COLO829 (cell line): ENCODE measurements around the gene PTPRD.

ENCODE experiments used
- DNase-seq: peaks from one replicate; pipeline ENCODE4 v3.0.0; 2012; ENCODE audit warnings: low spot score

PTPRD gene

DNA sequence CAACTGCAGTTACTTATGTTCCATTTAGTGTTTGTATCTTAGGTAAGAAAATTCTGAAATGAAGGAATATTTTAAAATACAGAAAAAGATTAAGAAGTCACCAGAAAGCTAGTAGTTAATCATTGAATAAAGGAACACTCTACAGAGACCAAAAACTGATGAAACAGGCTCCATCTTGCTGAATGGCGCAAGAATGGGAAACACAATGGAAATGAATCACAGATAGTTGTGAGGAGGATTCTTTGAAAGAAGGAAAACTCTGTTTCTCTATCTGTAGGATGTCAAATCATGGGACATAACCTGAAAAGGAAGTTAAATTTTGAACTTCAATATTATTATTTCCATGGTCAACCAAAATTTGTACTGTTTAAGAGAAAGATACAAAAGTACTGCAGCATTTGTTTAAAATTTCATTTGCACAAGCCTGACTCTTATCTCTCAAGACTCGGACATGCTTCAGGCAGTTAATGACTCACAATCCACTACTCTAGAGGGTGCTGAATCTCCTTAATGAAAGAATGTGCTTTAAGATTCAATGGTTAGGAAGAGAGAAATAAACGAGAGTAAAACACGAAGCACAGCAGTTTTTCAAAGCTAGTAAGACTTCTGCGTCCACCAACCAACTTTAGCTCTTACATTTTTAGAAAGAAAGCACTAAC lies 1748.8 kb downstream of the PTPRD start:
- DNase-seq = no peak

DNA sequence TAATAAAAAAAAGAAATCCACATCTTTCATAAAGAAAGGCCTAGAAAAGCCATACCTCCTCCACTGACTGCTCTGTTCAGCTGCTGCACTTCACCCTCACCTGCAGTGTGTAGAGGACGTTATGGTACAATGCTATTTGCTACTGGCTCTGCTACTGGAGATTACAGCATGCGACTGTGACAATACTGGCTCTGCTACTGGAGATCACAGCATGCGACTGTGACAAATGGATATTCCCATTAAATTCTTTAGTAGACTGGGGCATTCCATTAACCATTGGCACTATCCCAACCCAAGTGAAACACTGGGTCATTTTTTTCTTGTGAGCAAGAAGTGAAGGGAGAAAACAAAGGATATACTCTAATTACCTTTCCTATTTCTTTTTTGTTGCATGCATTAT lies 1749.7 kb downstream of the PTPRD start:
- no peak for DNase-seq

DNA sequence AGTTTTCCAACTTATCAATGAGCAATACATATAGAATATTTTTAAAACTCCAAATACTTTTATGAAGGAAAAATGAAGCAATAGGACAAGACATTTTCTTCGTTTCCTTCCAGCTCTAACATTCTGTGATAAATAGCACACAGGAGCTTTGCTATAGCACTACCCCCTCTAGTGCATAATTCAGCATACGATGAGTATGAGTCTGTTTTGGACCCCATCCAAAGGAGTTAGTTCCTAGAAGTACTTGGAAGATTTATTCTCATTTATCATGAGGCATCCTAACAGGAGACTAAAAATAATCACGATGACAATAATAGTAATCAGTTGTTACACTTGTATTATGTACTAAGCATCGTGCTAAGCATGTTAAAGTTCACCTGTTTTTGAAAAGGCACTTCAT lies 1751.9 kb downstream of the PTPRD start:
- DNase-seq = no peak

DNA sequence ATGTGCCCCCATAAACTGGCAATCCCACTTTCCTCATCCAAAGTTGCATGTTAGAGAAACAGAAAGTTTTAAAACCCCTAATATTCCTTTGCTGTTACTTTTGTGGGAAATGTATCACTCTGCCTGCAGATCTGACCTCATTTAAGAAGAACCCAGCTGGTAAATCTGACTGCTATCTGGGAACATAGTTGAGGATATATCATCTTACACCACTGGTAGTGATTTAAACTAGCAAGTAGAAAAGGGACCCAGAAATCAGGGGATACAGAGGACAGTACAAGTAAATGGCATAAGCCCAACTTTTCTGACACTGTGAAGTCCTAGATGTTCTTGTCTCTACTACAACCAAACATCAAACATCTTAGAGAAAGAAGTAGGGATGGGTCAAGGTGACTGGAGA lies 1752.7 kb downstream of the PTPRD start:
- no peak for DNase-seq

DNA sequence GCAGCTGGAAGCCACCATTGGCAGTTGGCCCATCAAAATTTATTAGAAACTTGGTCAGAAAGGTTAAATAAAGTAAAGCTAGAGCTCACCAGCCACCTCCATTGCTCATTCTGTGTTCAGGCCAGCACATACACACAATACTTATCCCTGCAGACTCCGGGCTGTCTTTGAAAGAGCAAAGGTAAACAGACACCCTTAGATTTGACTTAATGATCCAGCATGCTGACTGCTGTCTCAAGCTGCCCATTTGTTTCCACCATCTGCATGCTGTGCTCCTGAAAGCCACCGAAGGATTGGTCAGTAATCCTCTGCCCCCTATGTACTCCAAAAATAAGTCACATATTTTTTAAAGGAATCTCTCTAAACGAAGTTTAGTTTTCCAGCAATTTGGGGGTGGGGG lies 1753.4 kb downstream of the PTPRD start:
- no peak for DNase-seq

DNA sequence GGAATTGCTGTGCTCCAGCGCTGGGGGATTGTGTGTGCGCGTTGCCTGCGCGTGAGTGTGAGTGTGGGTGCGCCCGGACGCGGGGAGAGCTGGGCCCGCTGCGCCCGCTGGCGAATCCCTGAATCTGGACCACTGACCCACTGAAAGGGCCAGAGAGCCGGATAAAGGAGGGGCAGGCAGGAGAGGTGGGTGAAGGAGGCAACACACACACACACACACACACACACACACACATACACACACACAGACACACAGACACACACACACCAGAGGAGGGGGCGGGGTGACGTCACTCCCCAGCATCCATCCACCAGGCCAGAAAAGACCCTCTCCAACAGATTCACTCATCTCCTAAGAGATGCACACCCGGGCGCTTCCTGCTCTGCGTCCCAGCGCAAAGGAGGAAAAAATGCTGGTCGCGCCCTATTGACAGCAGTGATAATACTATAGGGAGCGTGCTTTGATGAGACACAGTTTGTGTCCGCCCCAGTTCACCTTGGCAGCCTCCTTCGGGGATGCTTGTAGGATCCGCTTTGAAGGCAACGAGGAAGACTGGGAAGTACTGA lies 1754.1 kb downstream of the PTPRD start:
- no peak for DNase-seq

DNA sequence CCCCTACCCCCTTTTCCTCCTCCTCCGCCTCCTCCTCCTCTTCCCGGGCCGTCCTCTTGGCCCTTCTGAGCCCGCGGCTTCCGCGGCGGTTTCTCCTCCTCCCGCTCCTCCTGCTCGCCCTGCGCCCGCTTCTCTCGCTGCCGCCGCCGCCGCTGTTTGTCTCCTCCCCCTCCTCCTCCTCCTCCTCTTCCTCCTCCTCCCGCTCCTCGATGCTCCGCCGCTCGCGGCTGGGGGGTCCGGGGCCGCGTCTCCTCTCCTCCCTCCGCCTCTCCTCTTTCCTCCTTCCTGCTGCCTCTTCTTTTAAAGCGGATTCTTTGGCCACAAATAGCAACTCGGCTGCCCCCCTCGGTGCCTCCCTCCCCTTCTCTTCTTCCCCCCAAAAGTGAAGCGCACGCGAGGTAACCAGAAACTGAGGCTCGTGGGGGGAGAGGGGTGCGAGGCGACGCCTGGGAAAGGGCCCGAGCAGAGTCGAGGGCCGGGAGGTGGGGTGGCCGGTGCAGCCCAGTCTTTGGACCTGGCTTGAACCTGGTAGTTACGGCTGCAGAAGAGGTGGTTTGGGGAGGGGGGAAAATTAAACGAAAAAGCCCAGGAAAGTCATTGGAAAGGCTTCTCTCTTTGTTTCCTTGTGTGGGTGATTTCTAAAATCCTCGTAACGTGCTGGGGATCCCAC lies 1754.7 kb downstream of the PTPRD start:
- no peak for DNase-seq

DNA sequence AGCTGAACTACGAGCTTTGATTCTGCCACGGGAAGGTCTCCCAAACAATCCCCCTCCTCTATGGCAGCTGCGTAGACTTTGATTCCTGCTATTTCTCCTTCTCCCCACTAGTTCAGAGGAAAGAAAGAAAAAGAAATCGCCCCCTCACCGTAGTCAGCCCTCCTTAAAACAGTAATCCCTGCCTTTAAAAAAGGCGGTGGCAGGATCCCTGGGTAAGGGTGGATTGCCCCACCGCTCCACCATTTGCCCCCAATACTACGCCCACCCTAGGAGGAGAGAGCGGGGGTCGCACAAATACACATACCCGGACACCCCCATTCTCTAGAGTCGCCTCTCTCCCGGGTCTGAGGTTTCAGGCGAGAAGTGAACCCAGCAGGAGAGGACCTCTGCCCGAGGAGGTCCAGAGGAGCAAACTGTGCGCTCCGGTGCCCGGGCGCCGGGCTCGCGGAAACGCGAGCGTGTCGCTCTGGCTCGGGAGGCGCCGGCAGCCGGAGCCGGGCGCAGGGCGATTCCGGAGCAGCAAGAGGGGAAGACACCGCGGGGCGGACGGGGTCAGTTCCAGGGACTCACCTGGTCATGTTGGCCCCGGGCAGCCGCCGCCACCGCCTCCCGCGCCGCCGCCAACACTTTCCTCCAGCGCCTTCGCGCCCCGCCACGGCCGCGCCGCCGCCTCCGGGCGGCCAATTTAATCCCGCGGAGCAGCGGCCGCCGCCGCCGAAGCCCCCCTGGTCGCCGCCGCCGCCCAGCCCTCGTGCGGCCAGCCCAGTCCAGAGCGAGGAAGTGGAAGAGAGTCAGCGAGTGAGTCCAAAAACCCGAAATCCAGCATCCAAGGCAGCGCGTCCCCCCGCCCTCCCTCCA lies 1755.5 kb downstream of the PTPRD start:
- DNase-seq = no peak

DNA sequence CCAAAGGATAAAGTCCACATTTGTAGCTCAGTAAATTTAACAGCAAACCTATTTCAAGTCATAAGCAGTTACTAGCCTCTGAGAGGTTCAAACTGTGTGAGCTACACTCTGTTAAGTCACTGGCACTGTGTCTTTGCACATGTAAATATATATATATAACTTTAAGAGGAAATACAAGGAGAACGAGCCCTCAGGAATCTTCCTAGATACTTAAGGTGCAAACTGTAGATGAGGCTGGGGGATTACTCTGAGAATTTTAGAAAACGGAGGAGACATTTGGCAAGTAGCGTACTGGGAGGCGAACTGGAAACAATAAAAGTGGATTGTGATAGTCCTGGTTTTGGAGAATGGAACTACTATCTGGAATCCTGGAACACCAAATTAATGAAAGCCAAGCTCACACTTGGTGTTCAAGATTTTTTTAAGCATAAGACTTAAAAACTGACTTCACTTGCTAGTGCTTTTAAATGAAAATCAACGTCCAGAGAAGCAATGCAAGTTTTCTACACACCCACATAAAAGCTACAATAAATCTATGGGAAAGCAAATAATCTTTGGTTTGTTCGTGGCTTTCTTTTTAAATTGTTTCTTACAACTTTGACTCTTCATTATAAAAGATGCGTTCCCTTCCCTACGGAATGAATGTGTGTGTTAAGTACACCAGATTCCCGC lies 1756.3 kb downstream of the PTPRD start:
- DNase-seq = no peak

DNA sequence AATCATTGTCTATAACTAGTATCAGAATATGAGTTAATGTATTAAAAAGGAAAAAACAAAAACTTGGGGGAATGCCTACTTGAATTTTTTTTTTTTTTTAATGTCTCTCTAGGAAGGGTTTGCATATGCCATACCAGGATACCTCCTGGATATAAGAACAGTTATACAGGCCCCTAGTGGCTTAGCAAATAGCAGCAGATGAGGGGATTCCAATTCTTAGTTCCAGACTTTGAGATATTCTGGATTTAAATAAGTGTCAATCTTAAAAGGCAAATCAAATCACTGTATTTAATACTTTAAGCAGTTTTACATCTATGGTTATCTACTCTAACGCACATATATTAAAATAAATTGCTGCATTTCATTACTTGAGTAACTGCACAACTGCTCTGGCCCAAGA lies 1757.8 kb downstream of the PTPRD start:
- DNase-seq = no peak

DNA sequence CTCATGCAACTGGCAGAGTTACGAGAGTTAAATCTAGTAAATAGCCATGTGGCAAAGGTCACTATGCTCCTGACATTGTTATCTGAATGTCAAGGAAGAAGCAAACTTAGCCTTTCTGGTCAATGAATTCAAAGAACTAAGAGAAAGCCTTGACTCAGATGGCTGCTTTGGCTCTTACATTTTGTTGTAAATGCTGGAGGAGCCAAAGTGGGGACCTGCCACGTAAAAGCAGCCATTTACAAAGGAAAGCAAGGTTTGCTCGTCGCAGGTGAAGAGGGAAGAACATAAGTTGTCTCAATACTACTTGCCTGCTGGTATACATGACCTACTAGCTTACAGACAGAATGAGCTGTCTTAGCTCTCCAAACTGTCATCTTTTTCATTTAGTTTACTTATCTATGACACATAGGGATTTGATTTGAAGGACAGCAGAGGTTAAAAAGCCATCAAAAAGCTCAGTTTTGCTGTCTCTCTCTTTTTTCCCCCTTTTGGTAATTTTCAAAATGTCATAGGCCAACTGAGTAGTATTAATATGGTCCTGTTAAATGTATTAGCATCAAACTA lies 1760.4 kb downstream of the PTPRD start:
- DNase-seq = no peak

DNA sequence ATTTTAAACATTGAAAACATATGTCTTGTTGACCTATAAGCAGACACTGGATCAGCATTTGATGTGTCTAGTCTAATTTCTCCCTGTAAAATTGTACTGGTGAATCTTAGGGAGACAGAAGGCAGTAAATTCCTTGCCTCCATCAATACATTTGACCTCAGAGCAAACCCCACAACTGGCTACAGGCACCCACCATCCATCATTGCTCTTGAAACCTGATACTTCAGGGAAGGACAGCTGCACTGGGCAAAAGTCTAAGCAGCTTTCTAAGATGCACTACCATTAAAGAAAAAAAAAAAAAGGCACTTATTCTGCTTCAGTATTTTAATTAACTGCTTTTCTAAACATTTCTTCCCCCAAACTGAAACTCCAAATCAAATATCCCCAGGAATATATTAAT lies 1761.9 kb downstream of the PTPRD start:
- no peak for DNase-seq

DNA sequence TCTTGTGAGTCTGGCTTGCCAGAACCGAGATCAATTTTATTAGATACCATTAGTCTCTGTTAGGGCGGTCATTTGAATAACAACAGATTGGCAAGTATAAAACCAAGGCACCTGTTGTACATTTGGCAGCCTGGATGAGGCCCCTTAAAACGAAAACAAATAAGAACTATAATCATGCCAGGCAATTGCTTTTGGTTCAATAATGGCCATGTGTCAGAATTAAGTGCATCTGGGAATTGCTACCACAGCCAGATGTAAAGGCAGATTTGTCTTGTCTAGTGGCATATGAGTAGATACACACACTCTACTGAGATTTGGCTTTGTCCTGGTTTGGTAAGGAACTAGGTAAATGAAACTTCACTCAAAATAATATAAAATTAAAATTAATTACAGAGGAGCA lies 1767.0 kb downstream of the PTPRD start:
- DNase-seq = no peak

DNA sequence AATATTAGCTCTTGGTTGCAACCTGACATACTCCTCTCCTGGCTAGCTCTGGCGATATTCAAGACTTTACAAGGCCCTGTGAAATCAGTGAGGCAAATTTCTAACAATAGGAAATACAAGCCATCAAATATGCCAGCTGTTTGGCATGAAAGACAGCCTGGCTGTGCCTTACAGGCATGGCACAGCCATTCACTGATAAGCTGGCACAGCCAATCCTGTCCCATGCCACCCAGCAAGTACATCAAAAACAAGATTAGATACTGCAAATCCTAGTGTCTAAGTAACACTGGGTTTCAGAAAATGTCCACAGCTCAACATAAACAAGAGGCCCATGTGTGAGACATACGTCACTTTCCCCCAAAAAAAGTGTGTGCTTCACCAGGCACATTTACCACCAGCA lies 1767.4 kb downstream of the PTPRD start:
- DNase-seq = no peak

DNA sequence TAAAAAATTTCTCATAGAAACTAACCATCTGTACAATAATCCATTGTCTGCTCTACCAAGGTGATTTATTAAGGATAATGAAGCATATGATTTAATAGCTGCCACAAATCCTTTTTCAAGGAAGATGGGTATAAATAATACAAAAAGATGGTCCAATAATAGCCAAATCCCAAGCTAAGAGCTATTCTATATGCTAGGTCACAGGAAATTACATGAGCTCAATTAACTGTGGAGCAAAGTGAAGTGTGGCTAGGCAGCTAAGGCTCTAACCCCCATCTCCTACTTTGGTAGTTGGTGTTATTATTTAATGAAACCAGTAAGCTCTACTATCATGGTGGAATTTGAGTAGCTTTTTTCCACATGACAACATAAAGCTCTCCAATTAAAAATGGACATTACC lies 1768.3 kb downstream of the PTPRD start:
- DNase-seq = no peak

DNA sequence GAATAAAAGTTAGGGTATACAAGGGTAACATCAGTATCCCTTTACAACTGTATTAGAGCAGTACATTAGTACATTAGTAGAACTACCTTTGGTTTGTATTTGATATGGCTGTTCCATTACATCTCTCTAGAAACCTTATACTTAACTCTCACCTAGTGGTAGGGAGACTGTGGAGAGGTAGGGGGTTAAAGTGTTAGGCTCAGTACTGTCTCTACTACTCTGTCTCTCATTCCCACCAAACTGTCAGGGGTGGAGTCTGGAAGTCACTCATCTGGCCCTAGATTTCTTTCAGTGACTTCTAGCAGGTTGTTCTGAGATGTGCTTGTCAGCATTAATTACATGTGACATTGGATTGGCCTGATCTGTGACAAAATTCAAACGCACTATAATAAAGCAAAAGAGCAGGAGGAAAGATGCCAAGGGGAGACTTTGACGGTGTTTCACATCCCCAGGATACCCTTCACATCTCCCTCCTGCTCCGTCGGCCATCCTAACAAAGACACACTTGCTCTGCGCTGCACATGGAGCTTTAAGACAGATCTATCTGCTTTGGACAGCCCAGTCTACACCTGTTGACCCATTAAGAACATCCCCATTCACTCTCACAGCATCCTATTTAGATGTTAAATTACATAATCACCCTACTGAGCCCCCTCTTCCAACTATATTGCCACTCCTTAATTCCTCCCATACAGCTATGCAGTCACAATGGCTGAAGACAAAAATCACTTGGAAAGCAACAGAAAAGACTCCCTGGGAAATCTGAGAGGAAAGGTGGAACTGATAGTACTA lies 1770.2 kb downstream of the PTPRD start:
- DNase-seq = no peak

DNA sequence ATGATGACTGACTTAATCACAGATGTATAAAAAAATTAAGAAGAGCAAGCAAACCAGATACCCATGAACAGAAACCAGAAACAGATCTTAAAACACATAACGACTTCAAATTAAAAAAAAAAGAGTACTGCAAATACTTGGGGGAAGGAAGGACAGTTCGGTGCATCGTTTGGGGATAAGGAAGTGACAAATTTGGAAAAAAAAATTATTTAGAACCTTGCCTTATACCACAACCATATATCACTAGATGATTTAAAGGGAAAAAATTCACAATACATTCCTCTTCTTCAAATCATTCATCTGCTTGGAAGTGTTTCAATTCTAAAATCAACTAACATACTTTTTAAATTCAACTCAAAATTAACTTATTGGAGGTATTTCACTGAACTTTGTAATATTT lies 1774.7 kb downstream of the PTPRD start:
- DNase-seq = no peak

DNA sequence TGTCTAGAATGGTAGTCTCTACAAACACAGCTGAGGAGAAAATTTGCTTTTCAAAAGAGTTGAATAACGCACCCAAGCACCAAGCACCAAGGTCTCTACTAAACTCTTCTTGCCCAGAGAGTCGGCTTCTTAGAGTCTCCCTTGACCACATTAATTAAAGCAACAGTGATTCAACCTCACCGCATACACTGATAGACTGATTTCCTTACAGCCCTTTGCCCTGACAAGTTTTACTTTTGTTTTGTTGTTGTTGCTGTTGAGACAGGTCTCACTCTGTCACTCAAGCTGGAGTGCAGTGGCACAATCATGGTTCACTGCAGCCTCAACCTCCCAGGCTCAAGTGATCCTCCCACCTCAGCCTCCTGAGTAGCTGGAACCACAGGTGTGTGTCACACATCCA lies 1777.5 kb downstream of the PTPRD start:
- DNase-seq = no peak

DNA sequence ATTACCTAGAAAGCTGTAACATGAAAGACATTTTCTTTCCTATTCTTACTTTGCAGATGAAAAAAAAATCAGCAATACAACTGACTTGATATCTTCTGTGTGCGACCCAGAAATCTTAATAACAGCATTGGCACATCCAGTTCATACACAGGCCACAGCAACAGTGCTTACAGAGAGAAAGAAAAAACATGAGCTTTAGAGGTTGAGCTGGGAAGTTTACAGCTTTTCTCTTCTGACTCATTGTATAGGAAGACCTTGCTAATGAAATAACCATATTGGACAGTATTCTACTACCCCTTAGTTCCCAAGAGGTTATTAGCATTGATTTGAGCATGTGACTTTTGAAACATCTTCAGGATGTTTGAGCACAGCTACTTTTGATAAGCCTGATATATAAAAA lies 1779.8 kb downstream of the PTPRD start:
- no peak for DNase-seq

DNA sequence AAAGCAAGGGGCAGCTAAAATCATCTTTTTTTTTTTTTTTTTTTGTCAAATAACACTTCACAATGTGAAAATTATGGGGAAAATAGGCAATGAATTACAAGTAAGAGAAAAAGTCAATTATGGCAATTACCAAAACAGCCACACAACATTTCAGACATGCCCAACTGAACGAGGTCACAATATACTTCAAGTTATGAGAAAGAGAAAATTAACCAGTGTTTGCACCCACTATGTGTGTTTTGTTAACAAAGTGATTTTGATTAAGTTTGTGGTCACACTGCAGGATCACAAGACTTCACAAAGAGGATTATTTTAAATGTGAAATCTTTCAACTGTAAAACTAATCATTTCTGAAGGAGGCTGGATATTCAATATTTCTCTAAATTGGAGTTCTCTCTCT lies 1780.4 kb downstream of the PTPRD start:
- DNase-seq = no peak

DNA sequence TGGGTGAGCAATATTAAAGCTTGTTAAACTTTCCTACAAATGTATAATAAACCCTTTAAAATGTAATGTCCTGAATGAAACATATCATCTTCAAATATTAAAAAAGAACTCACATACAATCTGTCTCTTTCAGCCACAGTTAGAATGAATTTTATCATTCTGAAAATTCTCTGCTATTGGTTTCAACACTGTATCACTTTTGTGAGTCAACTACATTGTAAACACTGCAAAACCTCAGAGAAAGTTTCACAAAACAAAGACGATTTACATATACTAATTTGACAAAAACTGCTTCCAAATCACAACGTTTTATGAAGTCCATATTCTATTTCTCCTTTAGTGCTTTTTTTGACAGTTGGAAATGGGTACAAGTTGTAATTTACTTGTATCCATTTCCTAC lies 1781.2 kb downstream of the PTPRD start:
- no peak for DNase-seq
